K562 (cell line): ENCODE data around the gene PIP4K2A. TPM values are rescaled to one million over a fixed set of nuclear protein-coding genes. Genes with fewer than 3 reads are reported as not detected.

Experiments used
- ATAC-seq: fragments of 200-7000 bp; cut with Tn5 transposase; 3 replicates; pipeline ENCODE4 v1.9.1; 2020; ENCODE audit warnings: moderate library complexity
- BruUV-seq: library from RNA; stranded (reverse); fragments of 400-500 nt; replicated peaks from 2 replicates; lab custom pipeline; 2021; lab: Mats Ljungman, UMichigan
- CTCF ChIA-PET: fragments of 300-600 bp; formaldehyde crosslinking; extraction: SDS; loops from one replicate; lab custom pipeline; 2021; ENCODE audit warnings: low intra/inter-chr PET ratio; lab: Yijun Ruan, JAX
- POLR2A ChIA-PET: fragments of 300-600, 350-650 bp; sonication (Branson Sonifier 250); formaldehyde crosslinking; extraction: SDS; loops from one replicate; lab custom pipeline; 2021; ENCODE audit warnings: antibody characterized with exemption, inconsistent platforms; lab: Yijun Ruan, JAX
- DNase-seq, 4 experiments: peaks; one replicate each; pipeline versions ENCODE4 v3.0.0 to v3.0.0-alpha.2; 2011 to 2018; ENCODE audit warnings: low spot score in 3 of 4, mixed read lengths in 3 of 4; ENCODE audit errors: extremely low read depth in 1 of 4
- FAIRE-seq: peaks from 2 replicates; lab custom pipeline; 2011; peaks lifted over from hg19 to GRCh38; lab: Jason Lieb, UNC
- H2AFZ ChIP-seq: 2 replicates; pipeline ENCODE4 v1.6.0; 2011; ENCODE audit warnings: low read depth, low read length, control low read depth, inconsistent platforms
- H3K27ac ChIP-seq: fragments of 200-600 bp; 3 replicates; pipeline ENCODE4 v1.8.0; 2011; ENCODE audit warnings: low read depth, mild to moderate bottlenecking, control low read depth, inconsistent platforms, low read length, moderate library complexity, mixed read lengths; ENCODE audit errors: extremely low read depth
- H3K27me3 ChIP-seq, 2 experiments: fragments of 300-600 bp in 1 of 2; 2 replicates in 1 of 2; 3 replicates in 1 of 2; pipeline versions ENCODE4 v1.6.0 to v1.8.0; 2011; ENCODE audit warnings: inconsistent platforms in 2 of 2, low read length in 2 of 2, mild to moderate bottlenecking in 1 of 2, mixed read lengths in 1 of 2, moderate library complexity in 1 of 2; ENCODE audit not compliant: control insufficient read depth in 2 of 2, insufficient read depth in 2 of 2
- H3K36me3 ChIP-seq: fragments of 300-600 bp; 3 replicates; pipeline ENCODE4 v1.8.0; 2011; ENCODE audit warnings: mild to moderate bottlenecking, low read length, inconsistent platforms; ENCODE audit not compliant: control insufficient read depth, insufficient read depth
- H3K4me1 ChIP-seq, 2 experiments: fragments of 200-600 bp in 1 of 2; replicated peaks in 1 of 2; 2 replicates in 1 of 2; 3 replicates in 1 of 2; pipeline versions ENCODE4 v1.5.1 to v1.8.0; 2011; ENCODE audit warnings: inconsistent platforms in 2 of 2, low read length in 2 of 2, mild to moderate bottlenecking in 1 of 2, mixed read lengths in 1 of 2, moderate library complexity in 1 of 2; ENCODE audit not compliant: control insufficient read depth in 2 of 2, insufficient read depth in 2 of 2
- H3K4me2 ChIP-seq: 2 replicates; pipeline ENCODE4 v1.6.1; 2011; ENCODE audit warnings: low read length, control low read depth, inconsistent platforms, mixed read lengths; ENCODE audit not compliant: insufficient read depth
- H3K4me3 ChIP-seq: fragments of 200-600 bp; sonication (generic), shearing (Covaris generic); 2 replicates; pipeline ENCODE4 v1.5.1; 2016; ENCODE audit warnings: control low read depth, inconsistent platforms
- H3K79me2 ChIP-seq: fragments of 200-600 bp; 3 replicates; pipeline ENCODE4 v1.8.0; 2011; ENCODE audit warnings: low read length, inconsistent platforms; ENCODE audit not compliant: control insufficient read depth, insufficient read depth
- H3K9ac ChIP-seq, 2 experiments: 2 replicates each; pipeline versions ENCODE4 v1.6.0 to v1.6.1; 2011; ENCODE audit warnings: low read depth in 2 of 2, low read length in 2 of 2, control low read depth in 1 of 2, inconsistent platforms in 1 of 2, mild to moderate bottlenecking in 1 of 2, mixed read lengths in 1 of 2; ENCODE audit not compliant: insufficient read depth in 1 of 2
- H3K9me1 ChIP-seq: one replicate; pipeline ENCODE4 v1.6.0; 2011; ENCODE audit warnings: inconsistent platforms, mild to moderate bottlenecking, low read length, moderate library complexity; ENCODE audit not compliant: control insufficient read depth, insufficient read depth
- H3K9me3 ChIP-seq: replicated peaks from 2 replicates; pipeline ENCODE4 v1.5.1; 2011; ENCODE audit warnings: low read depth, low read length, inconsistent platforms; ENCODE audit not compliant: control insufficient read depth, insufficient read depth
- H4K20me1 ChIP-seq: replicated peaks from 2 replicates; pipeline ENCODE4 v1.6.1; 2011; ENCODE audit warnings: low read length, inconsistent platforms, mixed read lengths; ENCODE audit not compliant: control insufficient read depth, insufficient read depth
- CXXC5 ChIP-seq: fragments of 250-450 bp; sonication (Bioruptor Pico); IDR thresholded peaks from 2 replicates; pipeline ENCODE4 v1.8.0; 2022; ENCODE audit warnings: inconsistent platforms, mild to moderate bottlenecking, moderate library complexity
- DACH1 ChIP-seq: fragments of 450-650 bp; IDR thresholded peaks from 2 replicates; pipeline ENCODE4 v1.6.1; 2018; ENCODE audit not compliant: partially characterized antibody
- DNMT1 ChIP-seq: fragments of 450-650 bp; IDR thresholded peaks from 2 replicates; pipeline ENCODE4 v1.6.1; 2016; ENCODE audit warnings: antibody characterized with exemption, mild to moderate bottlenecking
- FUS ChIP-seq: fragments of 200-400 bp; formaldehyde crosslinking; optimal IDR thresholded peaks from 2 replicates; pipeline ENCODE3; 2017; ENCODE audit warnings: low read depth, low read length
- GABPA ChIP-seq: fragments of 200-800 bp; sonication (Bioruptor generic); conservative IDR thresholded peaks from 2 replicates; pipeline ENCODE4 v1.6.1; 2016; ENCODE audit warnings: low read depth, missing genetic modification characterization, missing compliant biosample characterization
- HNRNPL ChIP-seq: fragments of 200-400 bp; formaldehyde crosslinking; IDR thresholded peaks from 2 replicates; pipeline ENCODE4 v1.6.1; 2017; ENCODE audit warnings: low read depth, mild to moderate bottlenecking, low read length
- IRF2 ChIP-seq: sonication (generic); formaldehyde crosslinking; IDR thresholded peaks from 2 replicates; pipeline ENCODE4 v1.8.1; 2022; ENCODE audit warnings: mild to moderate bottlenecking, missing genetic modification reagents
- MTA2 ChIP-seq: fragments of 450-650 bp; IDR thresholded peaks from 2 replicates; pipeline ENCODE4 v1.6.1; 2016; ENCODE audit warnings: low read depth
- NR2F6 ChIP-seq: fragments of 450-650 bp; formaldehyde crosslinking; IDR thresholded peaks from 2 replicates; pipeline ENCODE4 v1.4.0; 2020; ENCODE audit warnings: mild to moderate bottlenecking
- SMAD4 ChIP-seq: fragments of 250-450 bp; sonication (Bioruptor Pico); conservative IDR thresholded peaks from 2 replicates; pipeline ENCODE4 v1.8.0; 2021; ENCODE audit warnings: inconsistent platforms, mild to moderate bottlenecking, moderate library complexity
- XRCC3 ChIP-seq: fragments of 450-650 bp; IDR thresholded peaks from 2 replicates; pipeline ENCODE4 v1.6.1; 2017; ENCODE audit warnings: mild to moderate bottlenecking, moderate library complexity
- WGBS: fragments of 100-300 bp; shearing (Covaris generic); methylation state at CpG from one replicate; pipeline ENCODE4 v1.1.6; 2016; ENCODE audit warnings: low coverage, mixed read lengths; ENCODE audit not compliant: insufficient coverage; ENCODE audit errors: missing lambda C conversion rate; 5-methylcytosine and 5-hydroxymethylcytosine counted together
- in situ Hi-C: fragments of 300-500 bp; cut with MboI; formaldehyde crosslinking; loops from 4 replicates; pipeline ENCODE4 v1.15.0; 2018; ENCODE audit warnings: inconsistent platforms, mixed read lengths
- intact Hi-C: fragments of 100-400 bp; cut with micrococcal nuclease; formaldehyde crosslinking; loops from 2 replicates; pipeline ENCODE4 v1.14.2; 2022
- polyA plus RNA-seq, 8 experiments: library from polyadenylated mRNA; depleted of rRNA in 4 of 8; stranded (reverse) in 5 of 8; unstranded in 3 of 8; fragments of >200 nt; fragmentation: Nextera tagmentation in 2 of 8; fragmentation: Illumina TruSeq in 1 of 8; extraction: Ambion mirVana in 2 of 8; extraction: Trizol in 1 of 8; gene quantifications; 2 replicates each; pipeline versions ENCODE4 v1.2.1 to v1.2.3, GENCODE V29; 2011 to 2014; ENCODE audit warnings: inconsistent platforms in 1 of 8, missing spikeins in 1 of 8
- total RNA-seq, 7 experiments: library from RNA; depleted of rRNA in 6 of 7; stranded (reverse); fragments of >200 nt in 6 of 7; fragmentation: Illumina TruSeq in 2 of 7; extraction: Trizol in 2 of 7; gene quantifications; 2 replicates each; pipeline versions ENCODE4 v1.2.1 to v1.2.3, GENCODE V29; 2011 to 2021; ENCODE audit warnings: low replicate concordance in 1 of 7

The PIP4K2A gene
- total and polyA plus RNA-seq, 9 of the 15 experiments (the other 6 are each of a cell fraction or from before 2014, with no cell fraction given): 35.6 to 117 (median 71.9) TPM

GRCh38 chr10:22580711-22581110 lies 133.7 kb downstream of the PIP4K2A start:
- H3K4me2 ChIP-seq: no peak overlapping the region
- no peak overlapping the region for H3K9ac ChIP-seq
- H2AFZ ChIP-seq: no peak overlapping the region
- no peaks in the 10 kb centered on the region for H3K4me1 ChIP-seq
- POLR2A ChIA-PET: interaction anchor here (0.6 kb wide), 1 partner anchor 8 kb away, joined by 4 read pairs; no protein-coding TSS in a partner anchor
- no peak overlapping the region for H3K27ac ChIP-seq
- H3K36me3 ChIP-seq: peaks cover 79% of the 10 kb centered on the region
- H3K27me3 ChIP-seq: no peaks in the 10 kb centered on the region
- no peak overlapping the region for H3K4me3 ChIP-seq
- ATAC-seq: no peak
- no peaks in the 10 kb centered on the region for H4K20me1 ChIP-seq
- intact Hi-C loops: no loop called here
- H3K9me3 ChIP-seq: no peaks in the 10 kb centered on the region
- FAIRE-seq: no peak
- WGBS: 97% methylated on average over 9 of the region's 9 CpGs
- TF ChIP-seq GABPA (tag): no peak
- no peak for TF ChIP-seq MTA2
- no peak for TF ChIP-seq DACH1
- TF ChIP-seq NR2F6 (CRISPR knock-in tag): no peak
- no peak for TF ChIP-seq IRF2
- TF ChIP-seq, all 486 proteins: peak for 0
- no peak for DNase-seq
- no TSS peak for BruUV-seq
- CTCF ChIA-PET: no interaction called here
- in situ Hi-C loops: no loop called here
- H3K9me1 ChIP-seq: no peaks in the 10 kb centered on the region
- no peaks in the 10 kb centered on the region for H3K79me2 ChIP-seq

GRCh38 chr10:22579826-22580225 lies 134.6 kb downstream of the PIP4K2A start:
- FAIRE-seq (no peak), ATAC-seq (no peak), DNase-seq (no peak)
- no TSS peak for BruUV-seq
- Histone ChIP-seq H3K27ac (no peak overlapping the region), H3K79me2 (no peaks in the 10 kb centered on the region), H3K4me1 (no peaks in the 10 kb centered on the region), H3K9me1 (no peaks in the 10 kb centered on the region), H3K9me3 (no peaks in the 10 kb centered on the region), H4K20me1 (no peaks in the 10 kb centered on the region), H3K4me3 (no peak overlapping the region), H3K9ac (no peak overlapping the region), H3K4me2 (no peak overlapping the region), H3K27me3 (no peaks in the 10 kb centered on the region), H3K36me3 (peaks cover 84% of the 10 kb centered on the region), H2AFZ (no peak overlapping the region)
- no peak for TF ChIP-seq CXXC5 (CRISPR knock-in tag)
- TF ChIP-seq HNRNPL: no peak
- no peak for TF ChIP-seq FUS
- no peak for TF ChIP-seq DNMT1
- TF ChIP-seq SMAD4 (CRISPR knock-in tag): no peak
- TF ChIP-seq XRCC3: no peak
- ChIA-PET POLR2A (no interaction called here), CTCF (no interaction called here)
- intact Hi-C loops: no loop called here
- WGBS: 74% methylated on average over 7 of the region's 7 CpGs
- in situ Hi-C loops: loop anchor here (10.0 kb wide), 1 partner anchor 485 kb away; no protein-coding TSS in a partner anchor
